OCI-LY1 (cell line): ENCODE results near the gene PIN4.

Experiments
- CTCF ChIP-seq: fragments of 200-600 bp; sonication (generic), shearing (Covaris generic); IDR thresholded peaks from 2 replicates; pipeline ENCODE4 v1.5.1; 2017; ENCODE audit warnings: mild to moderate bottlenecking, antibody characterized with exemption, low read length, moderate library complexity, mixed read lengths
- EZH2 ChIP-seq: fragments of 200-600 bp; sonication (generic), shearing (Covaris generic); IDR thresholded peaks from 2 replicates; pipeline ENCODE4 v1.8.0; 2017; ENCODE audit warnings: borderline replicate concordance, mixed run types, mild to moderate bottlenecking, antibody characterized with exemption, low read length, moderate library complexity, mixed read lengths

- TF ChIP-seq CTCF (no peak), EZH2 (no peak)
Measured at GRCh38 chrX:72142794-72143608, 38.6 kb upstream of the PIN4 start.
